Prostate gland (tissue), 2 donors: ENCODE data around the gene CS.

Experiments
- POLR2A ChIP-seq: fragments of 450-650 bp; IDR thresholded peaks from one replicate; pipeline ENCODE4 v1.6.1; 2016; ENCODE audit warnings: antibody characterized with exemption, mild to moderate bottlenecking
- TF ChIP-seq, protein P1 (sequence below), 4 experiments: fragments of 200-600 bp in 2 of 4; fragments of 450-650 bp in 2 of 4; sonication (generic) in 2 of 4; IDR thresholded peaks; 1 replicate in 3 of 4; 2 replicates in 1 of 4; pipeline ENCODE4 v1.5.1; 2016 to 2019; ENCODE audit warnings: antibody characterized with exemption in 4 of 4, mild to moderate bottlenecking in 2 of 4, moderate library complexity in 2 of 4

DNA sequence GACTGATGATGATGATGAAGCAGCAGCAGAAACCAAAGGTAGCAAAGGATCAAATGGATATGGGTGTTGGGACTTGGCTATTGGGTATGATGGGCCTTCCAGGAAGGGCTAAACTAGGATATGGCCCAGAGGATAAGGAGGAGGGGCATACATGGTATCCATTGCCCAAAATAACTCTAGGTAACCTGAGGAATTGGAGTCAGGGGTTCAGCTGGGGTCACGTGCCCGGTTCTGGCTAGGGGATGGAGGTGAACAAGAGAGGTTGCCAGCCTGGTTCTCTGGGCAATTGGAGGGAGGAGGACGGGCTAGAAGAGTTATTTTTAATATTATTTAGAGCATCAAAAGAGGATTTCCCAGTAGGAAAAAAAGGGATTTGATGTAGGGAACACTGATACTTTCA is 39.2 kb downstream of the CS start:
- TF ChIP-seq, protein P1, sequence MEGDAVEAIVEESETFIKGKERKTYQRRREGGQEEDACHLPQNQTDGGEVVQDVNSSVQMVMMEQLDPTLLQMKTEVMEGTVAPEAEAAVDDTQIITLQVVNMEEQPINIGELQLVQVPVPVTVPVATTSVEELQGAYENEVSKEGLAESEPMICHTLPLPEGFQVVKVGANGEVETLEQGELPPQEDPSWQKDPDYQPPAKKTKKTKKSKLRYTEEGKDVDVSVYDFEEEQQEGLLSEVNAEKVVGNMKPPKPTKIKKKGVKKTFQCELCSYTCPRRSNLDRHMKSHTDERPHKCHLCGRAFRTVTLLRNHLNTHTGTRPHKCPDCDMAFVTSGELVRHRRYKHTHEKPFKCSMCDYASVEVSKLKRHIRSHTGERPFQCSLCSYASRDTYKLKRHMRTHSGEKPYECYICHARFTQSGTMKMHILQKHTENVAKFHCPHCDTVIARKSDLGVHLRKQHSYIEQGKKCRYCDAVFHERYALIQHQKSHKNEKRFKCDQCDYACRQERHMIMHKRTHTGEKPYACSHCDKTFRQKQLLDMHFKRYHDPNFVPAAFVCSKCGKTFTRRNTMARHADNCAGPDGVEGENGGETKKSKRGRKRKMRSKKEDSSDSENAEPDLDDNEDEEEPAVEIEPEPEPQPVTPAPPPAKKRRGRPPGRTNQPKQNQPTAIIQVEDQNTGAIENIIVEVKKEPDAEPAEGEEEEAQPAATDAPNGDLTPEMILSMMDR (IDR thresholded peaks at IDR 0.05), result no peak
- TF ChIP-seq POLR2A, result no peak
